NT2/D1 (cell line): ENCODE measurements around the gene C8G.

Source experiments
- DNase-seq: peaks from one replicate; pipeline ENCODE4 v3.0.0-alpha.2; 2011; ENCODE audit warnings: low read depth, low spot score
- H3K27me3 ChIP-seq: 2 replicates; pipeline ENCODE4 v1.6.0; 2011; ENCODE audit warnings: mild to moderate bottlenecking; ENCODE audit not compliant: insufficient read length, insufficient read depth
- H3K36me3 ChIP-seq: 2 replicates; pipeline ENCODE4 v1.6.1; 2011; ENCODE audit warnings: mild to moderate bottlenecking, low read length, mixed read lengths; ENCODE audit not compliant: insufficient read depth, insufficient read length
- H3K4me1 ChIP-seq: 2 replicates; pipeline ENCODE4 v1.5.1; 2011; ENCODE audit not compliant: insufficient read depth, insufficient read length
- H3K4me3 ChIP-seq: 2 replicates; pipeline ENCODE4 v1.5.1; 2011; ENCODE audit warnings: low read depth; ENCODE audit not compliant: insufficient read length
- H3K9ac ChIP-seq: 2 replicates; pipeline ENCODE4 v1.6.0; 2011; ENCODE audit warnings: low read depth; ENCODE audit not compliant: insufficient read length
- H3K9me3 ChIP-seq: 2 replicates; pipeline ENCODE4 v1.5.1; 2011; ENCODE audit warnings: mild to moderate bottlenecking, low read length; ENCODE audit not compliant: insufficient read depth
- SUZ12 ChIP-seq: IDR thresholded peaks from 2 replicates; pipeline ENCODE4 v1.6.1; 2011; ENCODE audit not compliant: insufficient read length, insufficient read depth; ENCODE audit errors: extremely low read depth
- YY1 ChIP-seq: IDR thresholded peaks from 2 replicates; pipeline ENCODE4 v1.6.1; 2011; ENCODE audit not compliant: insufficient read length, insufficient read depth
- ZNF274 ChIP-seq: IDR thresholded peaks from 2 replicates; pipeline ENCODE4 v1.6.1; 2011; ENCODE audit warnings: mild to moderate bottlenecking, low read depth, low read length

C8G gene

GRCh38 chr9:136939996-136940525 lies 5.0 kb upstream of the C8G start:
- H3K9me3 ChIP-seq, result no peaks in the 10 kb centered on the region
- TF ChIP-seq SUZ12 (no peak), YY1 (no peak)
- H3K4me3 ChIP-seq, result no peak overlapping the region
- H3K9ac ChIP-seq, result no peak overlapping the region
- DNase-seq, result no peak
- H3K36me3 ChIP-seq, result peaks cover 63% of the 10 kb centered on the region
- H3K27me3 ChIP-seq, result no peaks in the 10 kb centered on the region
- peaks cover 22% of the 10 kb centered on the region for H3K4me1 ChIP-seq

GRCh38 chr9:136940526-136941230 lies 4.4 kb upstream of the C8G start:
- H3K27me3 ChIP-seq, result no peaks in the 10 kb centered on the region
- H3K9me3 ChIP-seq, result no peaks in the 10 kb centered on the region
- peaks cover 63% of the 10 kb centered on the region for H3K36me3 ChIP-seq
- no peak for DNase-seq
- no peak overlapping the region for H3K9ac ChIP-seq
- peaks cover 27% of the 10 kb centered on the region for H3K4me1 ChIP-seq
- H3K4me3 ChIP-seq, result no peak overlapping the region
- no peak for TF ChIP-seq ZNF274
- no peak for TF ChIP-seq YY1
- TF ChIP-seq SUZ12, result no peak

GRCh38 chr9:136941231-136942111 lies 3.6 kb upstream of the C8G start:
- no peaks in the 10 kb centered on the region for H3K27me3 ChIP-seq
- peaks cover 61% of the 10 kb centered on the region for H3K36me3 ChIP-seq
- H3K4me3 ChIP-seq, result no peak overlapping the region
- peaks cover 30% of the 10 kb centered on the region for H3K4me1 ChIP-seq
- H3K9me3 ChIP-seq, result no peaks in the 10 kb centered on the region
- DNase-seq, result no peak
- TF ChIP-seq YY1, result no peak
- no peak for TF ChIP-seq SUZ12
- no peak for TF ChIP-seq ZNF274
- H3K9ac ChIP-seq, result no peak overlapping the region

GRCh38 chr9:136942112-136942880 lies 2.7 kb upstream of the C8G start:
- Histone ChIP-seq H3K9ac (no peak overlapping the region), H3K36me3 (peaks cover 55% of the 10 kb centered on the region), H3K27me3 (no peaks in the 10 kb centered on the region), H3K9me3 (no peaks in the 10 kb centered on the region), H3K4me3 (no peak overlapping the region), H3K4me1 (peaks cover 33% of the 10 kb centered on the region)
- no peak for DNase-seq
- no peak for TF ChIP-seq ZNF274
- no peak for TF ChIP-seq SUZ12
- TF ChIP-seq YY1, result no peak

GRCh38 chr9:136942881-136943230 lies 2.2 kb upstream of the C8G start:
- no peaks in the 10 kb centered on the region for H3K9me3 ChIP-seq
- H3K27me3 ChIP-seq, result no peaks in the 10 kb centered on the region
- TF ChIP-seq ZNF274, result no peak
- no peak for TF ChIP-seq YY1
- no peak for TF ChIP-seq SUZ12
- peaks cover 50% of the 10 kb centered on the region for H3K36me3 ChIP-seq
- no peak overlapping the region for H3K4me3 ChIP-seq
- DNase-seq, result no peak
- peak overlapping the region; percentile 66 for H3K9ac ChIP-seq
- peaks cover 31% of the 10 kb centered on the region for H3K4me1 ChIP-seq

- H3K36me3 ChIP-seq, result peaks cover 47% of the 10 kb centered on the region
- peak overlapping the region; percentile 96 for H3K9ac ChIP-seq
- no peaks in the 10 kb centered on the region for H3K9me3 ChIP-seq
- H3K27me3 ChIP-seq, result no peaks in the 10 kb centered on the region
- DNase-seq, result no peak
- TF ChIP-seq SUZ12 (no peak), YY1 (no peak), ZNF274 (no peak)
- H3K4me3 ChIP-seq, result peak overlapping the region; percentile 91
- peaks cover 32% of the 10 kb centered on the region for H3K4me1 ChIP-seq
These were observed 1.5 kb upstream of the C8G start for GRCh38 chr9:136943291-136944211.
